ENCODE results near the gene FTCDNL1. TPM values are rescaled to one million over a fixed set of nuclear protein-coding genes. Genes with fewer than 3 reads are reported as not detected.

Gene FTCDNL1
- total and polyA plus RNA-seq, 3 donors from 2014 or later: 1.5 to 9.7 (median 9.7) TPM

- no peak for DNase-seq
- Histone ChIP-seq H3K4me3 (no peak overlapping the region), H3K27me3 (no peaks in the 10 kb centered on the region), H3K27ac (no peak overlapping the region), H3K9me3 (no peaks in the 10 kb centered on the region), H3K4me1 (no peaks in the 10 kb centered on the region), H3K36me3 (ENCODE audit: low read depth, missing control alignments) (no peaks in the 10 kb centered on the region)
- intact Hi-C loops (cut with DNase I; ENCODE audit: low total_unique reads): no loop called here
- 74 to 78% methylated on average over 5 of the region's 5 CpGs for WGBS, 2 donors
- TF ChIP-seq POLR2A (IDR thresholded peaks at IDR 0.05) (no peak), CTCF (IDR thresholded peaks at IDR 0.05) (no peak)
Measured at GRCh38 chr2:199765646-199766045, 85.3 kb downstream of the FTCDNL1 start.

- Histone ChIP-seq H3K27ac (no peak overlapping the region), H3K4me3 (no peak overlapping the region), H3K4me1 (no peaks in the 10 kb centered on the region), H3K36me3 (ENCODE audit: low read depth, missing control alignments) (no peaks in the 10 kb centered on the region), H3K9me3 (no peaks in the 10 kb centered on the region), H3K27me3 (no peaks in the 10 kb centered on the region)
- intact Hi-C loops (cut with DNase I; ENCODE audit: low total_unique reads): no loop called here
- no peak for TF ChIP-seq POLR2A (IDR thresholded peaks at IDR 0.05)
- no peak for TF ChIP-seq CTCF (IDR thresholded peaks at IDR 0.05)
- 91 to 94% methylated on average over 6 to 7 of the region's 7 CpGs for WGBS, 2 donors
- no peak for DNase-seq
Measured at GRCh38 chr2:199764273-199764800, 86.7 kb downstream of the FTCDNL1 start.

GRCh38 chr2:199762963-199763362 is 88.0 kb downstream of the FTCDNL1 start:
- DNase-seq: no peak
- no peak overlapping the region for H3K27ac ChIP-seq
- WGBS, 2 donors: 79 to 86% methylated on average over 4 of the region's 4 CpGs

GRCh38 chr2:199760574-199760973 is 90.4 kb downstream of the FTCDNL1 start:
- 94 to 95% methylated on average over 3 of the region's 3 CpGs for WGBS, 2 donors
- no peaks in the 10 kb centered on the region for H3K27me3 ChIP-seq
- H3K4me3 ChIP-seq: no peak overlapping the region
- H3K27ac ChIP-seq: no peak overlapping the region
- no peaks in the 10 kb centered on the region for H3K9me3 ChIP-seq
- H3K4me1 ChIP-seq: no peaks in the 10 kb centered on the region
- TF ChIP-seq CTCF (IDR thresholded peaks at IDR 0.05) (no peak), POLR2A (IDR thresholded peaks at IDR 0.05) (no peak)
- no peak for DNase-seq
- no peaks in the 10 kb centered on the region for H3K36me3 ChIP-seq (ENCODE audit: low read depth, missing control alignments)
- intact Hi-C loops (cut with DNase I; ENCODE audit: low total_unique reads): no loop called here

More at GRCh38 chr2:199762963-199763362, 88.0 kb downstream of the FTCDNL1 start:
- Histone ChIP-seq H3K4me1 (no peaks in the 10 kb centered on the region), H3K36me3 (ENCODE audit: low read depth, missing control alignments) (no peaks in the 10 kb centered on the region), H3K4me3 (no peak overlapping the region), H3K9me3 (no peaks in the 10 kb centered on the region), H3K27me3 (no peaks in the 10 kb centered on the region)
- intact Hi-C loops (cut with DNase I; ENCODE audit: low total_unique reads): no loop called here
- no peak for TF ChIP-seq POLR2A (IDR thresholded peaks at IDR 0.05)
- no peak for TF ChIP-seq CTCF (IDR thresholded peaks at IDR 0.05)

- H3K27me3 ChIP-seq: no peaks in the 10 kb centered on the region
- intact Hi-C loops (cut with DNase I; ENCODE audit: low total_unique reads): no loop called here
- TF ChIP-seq POLR2A (IDR thresholded peaks at IDR 0.05) (no peak), CTCF (IDR thresholded peaks at IDR 0.05) (no peak)
- 76% methylated on average over 3 of the region's 3 CpGs for WGBS, 2 donors
- H3K36me3 ChIP-seq (ENCODE audit: low read depth, missing control alignments): no peaks in the 10 kb centered on the region
- H3K9me3 ChIP-seq: no peaks in the 10 kb centered on the region
- H3K27ac ChIP-seq: no peak overlapping the region
- no peaks in the 10 kb centered on the region for H3K4me1 ChIP-seq
- DNase-seq: peak; percentile 42
- H3K4me3 ChIP-seq: no peak overlapping the region
Measured at GRCh38 chr2:199757233-199757870, 93.6 kb downstream of the FTCDNL1 start.
